Non-pigmented ciliary epithelial cell (primary cell): ENCODE results near the gene CDHR2.
"Not testable (repeated sequence)": the region's sequence is repeated elsewhere in the genome, so short reads cannot be mapped to it uniquely, and the experiment has no call there.

Source experiments
- DNase-seq: peaks from one replicate; pipeline ENCODE4 v3.0.0-alpha.2; 2010; ENCODE audit warnings: low read depth

The CDHR2 gene

GRCh38 chr5:176542135-176542595, 7.0 kb upstream of the CDHR2 start:
- no peak for DNase-seq

- no peak for DNase-seq
Observed at GRCh38 chr5:176542596-176543427, 6.3 kb upstream of the CDHR2 start.

- DNase-seq: no peak
Observed at GRCh38 chr5:176543428-176544182, 5.5 kb upstream of the CDHR2 start.

GRCh38 chr5:176545388-176545736, 3.8 kb upstream of the CDHR2 start:
- DNase-seq: no peak

GRCh38 chr5:176545737-176546509, 3.2 kb upstream of the CDHR2 start:
- no peak for DNase-seq

GRCh38 chr5:176547802-176548201, 1.3 kb upstream of the CDHR2 start:
- DNase-seq: no peak

- no peak for DNase-seq
Observed at GRCh38 chr5:176549871-176550270, 729 bp downstream of the CDHR2 start.

GRCh38 chr5:176550275-176550831, 1.2 kb downstream of the CDHR2 start:
- no peak for DNase-seq

- not testable (repeated sequence) for DNase-seq
Observed at GRCh38 chr5:176550937-176551336, 1.8 kb downstream of the CDHR2 start.

GRCh38 chr5:176552332-176552869, 3.3 kb downstream of the CDHR2 start:
- DNase-seq: no peak

GRCh38 chr5:176553260-176554085, 4.3 kb downstream of the CDHR2 start:
- DNase-seq: no peak

- DNase-seq: no peak
Observed at GRCh38 chr5:176557846-176558245, 8.7 kb downstream of the CDHR2 start.

- no peak for DNase-seq
Observed at GRCh38 chr5:176559683-176560082, 10.5 kb downstream of the CDHR2 start.

- DNase-seq: no peak
Observed at GRCh38 chr5:176560364-176560763, 11.2 kb downstream of the CDHR2 start.

GRCh38 chr5:176561259-176561658, 12.1 kb downstream of the CDHR2 start:
- DNase-seq: no peak

- DNase-seq: no peak
Observed at GRCh38 chr5:176562189-176562588, 13.0 kb downstream of the CDHR2 start.

- DNase-seq: no peak
Observed at GRCh38 chr5:176564002-176564401, 14.9 kb downstream of the CDHR2 start.

GRCh38 chr5:176565760-176566288, 16.7 kb downstream of the CDHR2 start:
- no peak for DNase-seq

- no peak for DNase-seq
Observed at GRCh38 chr5:176568657-176569056, 19.5 kb downstream of the CDHR2 start.

- DNase-seq: no peak
Observed at GRCh38 chr5:176570044-176570443, 20.9 kb downstream of the CDHR2 start.
